HFF-Myc (cell line): ENCODE results near the gene SLC22A4.

Source experiments
- DNase-seq: peaks from one replicate; pipeline ENCODE4 v3.0.0-alpha.2; 2011; ENCODE audit warnings: low read depth; ENCODE audit errors: extremely low read depth
- H3K4me3 ChIP-seq: replicated peaks from 2 replicates; pipeline ENCODE4 v1.5.1; 2011; ENCODE audit warnings: low read depth, mild to moderate bottlenecking, control low read depth, low read length
- TF ChIP-seq, protein P1 (sequence below): IDR thresholded peaks from 2 replicates; pipeline ENCODE4 v1.5.1; 2012; ENCODE audit warnings: mild to moderate bottlenecking, low read depth, low read length, control low read depth; ENCODE audit errors: missing control alignments

SLC22A4 gene

DNA sequence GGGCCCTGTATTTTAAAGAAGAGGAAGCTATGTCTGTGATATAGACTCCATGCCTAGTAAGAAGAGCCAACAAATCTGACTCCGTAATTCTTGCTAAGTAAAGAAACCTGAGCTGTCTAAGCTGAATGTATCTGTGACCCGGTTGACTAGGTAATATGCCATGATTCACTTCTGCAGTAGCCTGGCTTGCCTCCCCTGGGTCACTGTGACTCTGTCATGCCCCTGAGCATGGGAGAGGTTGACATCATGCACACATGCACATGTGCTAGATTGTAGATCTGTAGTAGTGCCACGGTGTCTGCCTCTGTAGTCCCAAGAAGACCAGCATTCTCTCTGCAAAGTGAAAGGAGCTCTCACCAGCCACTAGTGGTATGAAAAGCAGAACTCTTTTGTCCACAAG is 84.4 kb downstream of the SLC22A4 start:
- DNase-seq = no peak
- TF ChIP-seq, protein P1, sequence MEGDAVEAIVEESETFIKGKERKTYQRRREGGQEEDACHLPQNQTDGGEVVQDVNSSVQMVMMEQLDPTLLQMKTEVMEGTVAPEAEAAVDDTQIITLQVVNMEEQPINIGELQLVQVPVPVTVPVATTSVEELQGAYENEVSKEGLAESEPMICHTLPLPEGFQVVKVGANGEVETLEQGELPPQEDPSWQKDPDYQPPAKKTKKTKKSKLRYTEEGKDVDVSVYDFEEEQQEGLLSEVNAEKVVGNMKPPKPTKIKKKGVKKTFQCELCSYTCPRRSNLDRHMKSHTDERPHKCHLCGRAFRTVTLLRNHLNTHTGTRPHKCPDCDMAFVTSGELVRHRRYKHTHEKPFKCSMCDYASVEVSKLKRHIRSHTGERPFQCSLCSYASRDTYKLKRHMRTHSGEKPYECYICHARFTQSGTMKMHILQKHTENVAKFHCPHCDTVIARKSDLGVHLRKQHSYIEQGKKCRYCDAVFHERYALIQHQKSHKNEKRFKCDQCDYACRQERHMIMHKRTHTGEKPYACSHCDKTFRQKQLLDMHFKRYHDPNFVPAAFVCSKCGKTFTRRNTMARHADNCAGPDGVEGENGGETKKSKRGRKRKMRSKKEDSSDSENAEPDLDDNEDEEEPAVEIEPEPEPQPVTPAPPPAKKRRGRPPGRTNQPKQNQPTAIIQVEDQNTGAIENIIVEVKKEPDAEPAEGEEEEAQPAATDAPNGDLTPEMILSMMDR = no peak
- H3K4me3 ChIP-seq = no peak overlapping the region

DNA sequence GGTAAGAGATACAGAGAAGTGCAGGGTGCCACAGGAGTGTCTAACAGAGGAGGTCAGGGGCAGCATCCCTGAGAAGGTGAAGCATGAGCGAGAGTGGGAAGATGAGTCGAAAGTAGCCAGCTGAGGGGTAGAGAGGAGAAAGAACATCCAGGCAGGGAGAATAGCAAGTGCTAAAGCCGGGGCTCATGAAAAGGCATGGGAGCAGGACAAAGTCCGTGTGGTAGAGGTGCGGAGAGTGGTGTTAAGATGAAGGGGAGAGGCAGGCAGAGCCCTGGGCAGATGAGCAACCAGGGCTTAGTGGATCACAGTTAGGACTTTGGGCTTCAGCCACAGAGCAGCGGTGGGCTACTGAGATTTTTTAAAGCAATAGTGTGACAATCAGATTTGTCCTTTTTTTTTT is 85.9 kb downstream of the SLC22A4 start:
- no peak overlapping the region for H3K4me3 ChIP-seq
- TF ChIP-seq, protein P1 = no peak
- no peak for DNase-seq

DNA sequence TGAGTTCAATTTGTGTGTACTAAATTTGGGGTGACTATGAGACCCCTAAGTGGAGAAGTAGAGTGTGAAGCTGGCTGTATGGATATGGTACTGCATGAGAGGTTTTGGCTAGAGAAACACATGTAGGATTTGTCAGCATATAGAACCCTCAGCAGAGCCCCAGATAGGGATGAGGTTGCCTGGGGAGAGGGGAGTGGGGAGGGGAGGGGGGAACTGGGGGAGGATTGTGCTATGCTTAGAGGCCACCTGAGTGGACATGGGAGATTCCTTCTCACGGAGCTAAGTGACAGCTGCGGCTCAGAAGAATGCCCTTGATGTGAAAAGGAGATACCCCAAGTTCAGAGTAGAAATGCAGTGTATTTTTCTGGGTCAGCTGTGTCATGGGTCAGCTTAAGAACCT is 86.5 kb downstream of the SLC22A4 start:
- TF ChIP-seq, protein P1 = no peak
- H3K4me3 ChIP-seq = no peak overlapping the region
- no peak for DNase-seq

DNA sequence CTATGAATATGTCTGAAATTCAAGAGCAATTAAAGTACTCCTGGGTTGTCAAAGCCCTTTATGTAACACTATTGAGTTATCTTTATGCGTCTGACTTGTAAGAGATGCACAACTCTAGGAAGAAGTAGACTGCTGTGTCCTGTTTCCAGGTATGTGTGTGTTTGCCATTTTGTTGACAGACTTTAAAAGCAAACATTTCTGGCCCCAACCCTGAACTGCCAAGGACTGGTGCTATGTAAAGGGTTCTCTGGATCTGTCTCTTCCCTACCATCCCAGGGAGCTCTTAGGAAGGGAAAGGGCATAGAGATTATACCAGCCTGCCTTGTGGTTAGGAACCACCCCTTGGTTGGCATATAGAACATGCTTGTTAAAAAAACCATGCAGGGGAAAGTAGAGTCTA is 87.4 kb downstream of the SLC22A4 start:
- DNase-seq = no peak
- TF ChIP-seq, protein P1 = no peak

DNA sequence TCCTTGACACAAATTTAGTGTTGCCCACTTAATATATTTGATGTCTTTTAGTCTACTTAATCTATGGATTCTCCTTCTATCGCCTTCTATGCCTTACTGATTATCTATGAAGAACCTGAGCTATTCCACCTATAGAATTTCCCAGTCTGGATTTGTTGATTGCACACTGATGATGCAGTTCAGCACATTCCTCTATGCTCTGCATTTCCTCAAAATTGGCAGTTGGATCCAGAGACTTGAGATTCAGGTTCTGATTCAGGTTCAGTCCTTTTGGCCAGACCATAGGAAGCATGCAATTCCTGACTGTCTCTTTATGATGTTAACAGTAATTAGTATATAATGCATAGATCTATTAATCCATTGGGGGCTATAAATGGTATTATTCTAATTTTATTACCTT is 89.1 kb downstream of the SLC22A4 start:
- no peak for DNase-seq
- no peak overlapping the region for H3K4me3 ChIP-seq
- TF ChIP-seq, protein P1 = no peak

More for the DNA sequence above, 87.4 kb downstream of the SLC22A4 start:
- no peak overlapping the region for H3K4me3 ChIP-seq

DNA sequence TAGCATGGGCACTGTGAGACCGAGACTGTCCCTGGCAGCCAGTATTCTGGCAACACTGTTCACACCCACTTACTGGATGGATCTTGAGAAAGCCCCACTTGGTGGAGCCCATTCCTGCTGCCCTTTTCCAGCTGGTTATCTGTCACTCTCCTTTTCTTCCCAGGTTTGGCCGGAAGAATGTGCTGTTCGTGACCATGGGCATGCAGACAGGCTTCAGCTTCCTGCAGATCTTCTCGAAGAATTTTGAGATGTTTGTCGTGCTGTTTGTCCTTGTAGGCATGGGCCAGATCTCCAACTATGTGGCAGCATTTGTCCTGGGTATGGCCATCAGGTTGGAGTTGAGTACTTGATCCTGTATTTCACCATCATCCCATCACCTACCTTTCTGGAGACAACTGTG is 89.8 kb downstream of the SLC22A4 start:
- TF ChIP-seq, protein P1 = no peak
- no peak overlapping the region for H3K4me3 ChIP-seq
- no peak for DNase-seq

DNA sequence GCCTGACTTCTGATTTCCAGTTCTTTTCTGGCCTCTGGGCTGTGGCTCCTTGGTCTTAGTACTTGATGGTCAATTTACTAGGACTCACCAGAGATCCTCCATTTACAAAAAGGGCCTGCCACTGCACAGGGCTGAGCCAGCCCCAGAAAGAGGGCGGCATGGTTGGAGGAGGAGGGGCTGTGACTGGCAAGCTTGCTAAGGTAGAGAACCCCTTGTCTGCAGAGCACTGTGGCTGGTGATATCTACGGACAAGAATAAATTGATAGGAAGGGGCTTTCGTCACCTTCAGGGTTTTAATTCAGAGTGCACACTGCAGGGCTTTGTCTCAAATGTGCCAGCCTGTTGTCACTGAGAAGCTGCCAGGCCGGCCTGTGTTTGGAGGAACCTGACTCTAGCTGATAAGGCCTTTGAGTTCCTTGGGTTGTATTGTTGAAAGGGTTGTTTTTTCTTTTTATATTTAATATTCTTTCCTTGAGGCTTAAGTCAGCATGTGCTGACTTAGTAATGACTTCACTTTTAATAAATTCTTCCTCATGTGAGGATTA is 90.4 kb downstream of the SLC22A4 start:
- no peak for DNase-seq
- H3K4me3 ChIP-seq = no peak overlapping the region
- TF ChIP-seq, protein P1 = no peak
